ENCODE measurements around the gene ALKBH5.

The ALKBH5 gene

GRCh38 chr17:18183334-18184142 is at the start of gene ALKBH5:
Gene ALKBH5 (plus strand): TSS chr17:18183828. CDS start chr17:18184244, 416 bp downstream.
- peak; percentile 94 to 98 (median 94) for DNase-seq

GRCh38 chr17:18136357-18136756 is 47.3 kb upstream of the ALKBH5 start:
- no peak for DNase-seq

GRCh38 chr17:18138065-18138749 is 45.4 kb upstream of the ALKBH5 start:
- DNase-seq: no peak

- DNase-seq: no peak
Measured at GRCh38 chr17:18139092-18139491, 44.5 kb upstream of the ALKBH5 start.

GRCh38 chr17:18139498-18139897 is 44.1 kb upstream of the ALKBH5 start:
- DNase-seq: no peak

GRCh38 chr17:18139949-18140348 is 43.7 kb upstream of the ALKBH5 start:
- DNase-seq: no peak

- no peak for DNase-seq
Measured at GRCh38 chr17:18140648-18141047, 43.0 kb upstream of the ALKBH5 start.

- peak; percentile 5 to 60 (median 45) for DNase-seq
Measured at GRCh38 chr17:18141210-18141803, 42.3 kb upstream of the ALKBH5 start.

GRCh38 chr17:18142417-18142816 is 41.2 kb upstream of the ALKBH5 start:
- DNase-seq: no peak

GRCh38 chr17:18143044-18143936 is 40.3 kb upstream of the ALKBH5 start:
- DNase-seq: peak in 1 of 3 experiments; percentile 3

- no peak for DNase-seq
Measured at GRCh38 chr17:18144261-18144660, 39.4 kb upstream of the ALKBH5 start.

GRCh38 chr17:18144855-18145254 is 38.8 kb upstream of the ALKBH5 start:
- no peak for DNase-seq

GRCh38 chr17:18145811-18146210 is 37.8 kb upstream of the ALKBH5 start:
- DNase-seq: no peak

- no peak for DNase-seq
Measured at GRCh38 chr17:18146259-18146658, 37.4 kb upstream of the ALKBH5 start.

- DNase-seq: no peak
Measured at GRCh38 chr17:18146980-18147379, 36.6 kb upstream of the ALKBH5 start.

GRCh38 chr17:18148586-18148985 is 35.0 kb upstream of the ALKBH5 start:
- no peak for DNase-seq

- DNase-seq: no peak
Measured at GRCh38 chr17:18151290-18151689, 32.3 kb upstream of the ALKBH5 start.

GRCh38 chr17:18155179-18155578 is 28.4 kb upstream of the ALKBH5 start:
- no peak for DNase-seq

- no peak for DNase-seq
Measured at GRCh38 chr17:18156171-18156975, 27.3 kb upstream of the ALKBH5 start.

GRCh38 chr17:18156976-18157280 is 26.7 kb upstream of the ALKBH5 start:
- DNase-seq: no peak

GRCh38 chr17:18157354-18157985 is 26.2 kb upstream of the ALKBH5 start:
- no peak for DNase-seq
